ENCODE measurements around the gene ZNF555.
"Not testable (repeated sequence)": the region's sequence is repeated elsewhere in the genome, so short reads cannot be mapped to it uniquely, and the experiment has no call there.

ZNF555 gene

GRCh38 chr19:2896694-2897093 is 55.4 kb downstream of the ZNF555 start:
- no peak overlapping the region for H3K4me3 ChIP-seq (ENCODE audit: low read length)
- TF ChIP-seq CTCF (IDR thresholded peaks at IDR 0.05; ENCODE audit: insufficient read depth, low read depth, low read length, missing control alignments) = no peak
- DNase-seq (ENCODE audit: low read depth) = no peak

GRCh38 chr19:2900296-2901252 is 59.3 kb downstream of the ZNF555 start, which contains the start of gene ZNF57:
TSS of gene ZNF57 (plus strand) at chr19:2900928. CDS start at chr19:2901046, 118 bp downstream.
- no peak for TF ChIP-seq CTCF (IDR thresholded peaks at IDR 0.05; ENCODE audit: insufficient read depth, low read depth, low read length, missing control alignments)
- peak; percentile 100 for DNase-seq (ENCODE audit: low read depth)
- H3K4me3 ChIP-seq (ENCODE audit: low read length) = peak within 1 kb of the TSS; percentile 82

- no peak for TF ChIP-seq CTCF (IDR thresholded peaks at IDR 0.05; ENCODE audit: insufficient read depth, low read depth, low read length, missing control alignments)
- peak; percentile 58 for DNase-seq (ENCODE audit: low read depth)
- peak overlapping the region; percentile 82 for H3K4me3 ChIP-seq (ENCODE audit: low read length)
Observed at GRCh38 chr19:2902590-2903218, 61.4 kb downstream of the ZNF555 start.

DNA sequence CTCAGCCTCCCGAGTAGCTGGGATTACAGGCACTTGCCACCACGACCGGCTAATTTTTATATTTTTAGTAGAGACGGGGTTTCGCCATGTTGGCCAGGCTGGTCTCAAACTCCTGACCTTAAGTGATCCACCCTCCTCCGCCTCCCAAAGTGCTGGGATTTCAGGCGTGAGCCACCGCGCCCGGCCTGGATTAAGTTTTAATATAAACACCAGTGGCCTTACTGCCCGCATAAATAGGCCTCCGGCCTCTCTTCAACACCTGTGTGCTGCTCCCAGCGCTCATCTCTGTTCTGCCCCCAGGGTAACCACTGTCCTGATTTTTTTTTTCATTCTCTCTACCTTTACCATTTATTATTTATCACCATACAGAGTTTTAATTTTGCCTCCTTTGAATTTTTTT is 62.1 kb downstream of the ZNF555 start:
- not testable (repeated sequence) for DNase-seq (ENCODE audit: low read depth); H3K4me3 ChIP-seq (ENCODE audit: low read length)

DNA sequence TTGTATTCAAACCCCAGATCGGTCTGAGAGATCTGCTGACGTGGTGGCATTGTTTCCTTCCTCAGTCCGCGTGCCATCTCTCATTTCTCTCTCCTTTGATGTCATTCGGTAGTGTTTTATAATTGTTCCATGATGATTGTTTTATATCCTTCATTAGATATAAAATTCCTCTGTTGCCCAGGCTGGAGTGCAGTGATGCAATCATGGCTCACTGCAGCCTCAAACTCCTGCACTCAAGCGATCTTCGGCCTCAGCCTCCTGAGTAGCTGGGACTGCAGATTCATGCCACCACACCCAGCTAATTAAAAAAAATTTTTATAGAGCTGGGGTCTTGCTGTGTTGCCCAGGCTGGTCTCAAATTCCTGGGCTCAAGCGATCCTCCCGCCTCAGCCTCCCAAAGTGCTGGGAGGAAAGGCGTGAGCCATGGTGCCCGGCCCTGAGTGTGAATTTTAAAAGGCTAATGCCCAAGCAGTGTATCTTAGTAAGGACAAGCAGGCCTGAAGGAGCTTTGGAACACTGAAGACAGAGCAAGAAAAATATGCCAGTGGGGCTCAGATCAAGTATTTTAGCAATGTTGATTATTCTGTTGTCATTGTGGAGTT is 64.7 kb downstream of the ZNF555 start:
- no peak for TF ChIP-seq CTCF (IDR thresholded peaks at IDR 0.05; ENCODE audit: insufficient read depth, low read depth, low read length, missing control alignments)
- no peak overlapping the region for H3K4me3 ChIP-seq (ENCODE audit: low read length)
- no peak for DNase-seq (ENCODE audit: low read depth)

- no peak for TF ChIP-seq CTCF (IDR thresholded peaks at IDR 0.05; ENCODE audit: insufficient read depth, low read depth, low read length, missing control alignments)
- no peak for DNase-seq (ENCODE audit: low read depth)
- no peak overlapping the region for H3K4me3 ChIP-seq (ENCODE audit: low read length)
Observed at GRCh38 chr19:2906631-2907195, 65.4 kb downstream of the ZNF555 start.

All from epithelial cell of esophagus (primary cell).